AG09319 (cell line): ENCODE data around the gene MGAT3.

Experiments used
- DNase-seq: peaks from one replicate; pipeline ENCODE4 v3.0.0-alpha.2; 2010; ENCODE audit warnings: low read depth; ENCODE audit errors: extremely low read depth
- CTCF ChIP-seq: IDR thresholded peaks from 2 replicates; pipeline ENCODE4 v1.5.1; 2011; ENCODE audit warnings: low read depth, mild to moderate bottlenecking, inconsistent platforms, low read length, moderate library complexity

Gene MGAT3

GRCh38 chr22:39463277-39463676 is 6.5 kb downstream of the MGAT3 start:
- DNase-seq: no peak
- TF ChIP-seq CTCF: no peak

GRCh38 chr22:39463931-39464390 is 7.1 kb downstream of the MGAT3 start:
- no peak for DNase-seq
- no peak for TF ChIP-seq CTCF

GRCh38 chr22:39466228-39467006 is 9.6 kb downstream of the MGAT3 start:
- DNase-seq: no peak
- TF ChIP-seq CTCF: no peak

GRCh38 chr22:39467390-39467895 is 10.6 kb downstream of the MGAT3 start:
- DNase-seq: no peak

GRCh38 chr22:39468487-39469325 is 11.9 kb downstream of the MGAT3 start:
- no peak for TF ChIP-seq CTCF
- DNase-seq: no peak

More at GRCh38 chr22:39467390-39467895, 10.6 kb downstream of the MGAT3 start:
- no peak for TF ChIP-seq CTCF

GRCh38 chr22:39469326-39469680 is 12.5 kb downstream of the MGAT3 start:
- no peak for DNase-seq
- TF ChIP-seq CTCF: no peak
